Heart right ventricle (tissue), 16 donors: Measurements from ENCODE around the gene MEX3C. TPM values are rescaled to one million over a fixed set of nuclear protein-coding genes. Genes with fewer than 3 reads are reported as not detected.

Experiments used
- ATAC-seq, 8 donors: fragments of 200-7000 bp; cut with Tn5 transposase; one replicate each; pipeline ENCODE4 v1.9.1; 2020; ENCODE audit warnings: mild to moderate bottlenecking in 8 of 8, moderate library complexity in 8 of 8, moderate number of reproducible peaks in 1 of 8
- DNase-seq, 2 donors: peaks; one replicate each; pipeline ENCODE4 v3.0.0-alpha.2; 2020
- H3K27ac ChIP-seq, 10 donors: fragments of 200-600 bp; sonication (generic) in 2 of 10; one replicate each; pipeline versions ENCODE4 v1.5.0 to v1.8.0; 2020 to 2022; ENCODE audit warnings: mild to moderate bottlenecking in 3 of 10
- H3K27me3 ChIP-seq, 7 donors: fragments of 200-600 bp; one replicate each; pipeline ENCODE4 v1.8.0; 2021 to 2022; ENCODE audit warnings: mild to moderate bottlenecking in 2 of 7
- H3K36me3 ChIP-seq, 9 donors: fragments of 200-600 bp; sonication (generic) in 1 of 9; one replicate each; pipeline versions ENCODE4 v1.5.0 to v1.8.0; 2020 to 2022; ENCODE audit warnings: mild to moderate bottlenecking in 2 of 9
- H3K4me1 ChIP-seq, 9 donors: fragments of 200-600 bp; sonication (generic) in 1 of 9; one replicate each; pipeline versions ENCODE4 v1.5.0 to v1.8.0; 2020 to 2022; ENCODE audit warnings: mild to moderate bottlenecking in 4 of 9
- H3K4me3 ChIP-seq, 10 donors: fragments of 200-600 bp; sonication (generic) in 2 of 10; one replicate each; pipeline versions ENCODE4 v1.5.0 to v1.8.0; 2020 to 2022; ENCODE audit warnings: mild to moderate bottlenecking in 7 of 10, moderate library complexity in 2 of 10
- H3K9me3 ChIP-seq, 11 donors: fragments of 200-600 bp in 10 of 11; sonication (generic) in 2 of 11; one replicate each; pipeline versions ENCODE4 v1.5.0 to v1.8.0; 2013 to 2022; ENCODE audit warnings: mild to moderate bottlenecking in 2 of 11, control low read depth in 1 of 11, moderate library complexity in 1 of 11
- WGBS, 2 donors: extraction: QIAGEN DNeasy Blood & Tissue Kit; methylation state at CpG; one replicate each; pipeline ENCODE4 v1.1.7; 2013; ENCODE audit warnings: inconsistent platforms in 1 of 2; 5-methylcytosine and 5-hydroxymethylcytosine counted together
- intact Hi-C, 10 donors: fragments of 100-400 bp; cut with DNase I; formaldehyde crosslinking; loops; one replicate each; pipeline versions ENCODE4 v1.11.1 to v1.14.2; 2022
- polyA plus RNA-seq, 2 donors: library from polyadenylated mRNA; stranded (reverse); fragments of 200-250 nt; gene quantifications; one replicate each; pipeline ENCODE4 v1.2.3, GENCODE V29; 2013
- total RNA-seq, 10 donors: library from RNA; stranded (reverse); fragmentation: NEBNext Ultra II Directional in 3 of 10; extraction: Animal tissue kit (Norgen Biotek cat#: 25700) in 3 of 10; gene quantifications; one replicate each; pipeline versions ENCODE4 v1.2.1 to v1.2.4, GENCODE V29; 2021 to 2023
- TF ChIP-seq, protein P1 (sequence below), 9 donors: fragments of 200-600 bp; sonication (generic) in 2 of 9; IDR thresholded peaks; one replicate each; pipeline versions ENCODE4 v1.5.0 to v1.8.0; 2021 to 2022; ENCODE audit warnings: antibody characterized with exemption in 9 of 9, mild to moderate bottlenecking in 5 of 9, moderate library complexity in 1 of 9
- donor health status: Arrhythmogenic right ventricular cardiomyopathy.
- donor health status: ischemic (EF 13 %, LVEDD 7.1; RV severe dilation, severe dysfunction).
- donor health status: healthy with polysubstance abuse.
- donor health status: DM: no; HTN: yes; CAD: no.
- donor health status: DM: no; HTN: no; CAD: no.
- donor health status: ischemic (EF 25% LVEDD 6.9; RV normal size, moderate dysfunction).
- donor health status: ischemic (EF 25% LVEDD 5.7; RV mildly dilated, moderate dysfunction).
- donor health status: healthy.
- donor health status: DM: yes; HTN: yes; CAD: no.
- donor health status: Ischemic cardiomyopathy.
- donor health status: ischemic (EF 35%, LVEDD 5.7; RV mildly dilated, moderate dysfunction).
- donor health status: nonischemic (EF 11% LVEDD 7.7; RV severe dilation, severe dysfunction).
- donor health status: DM: yes; HTN: yes; CAD: no.
- donor health status: PGD.
- donor health status: ischemic (EF 29% LVEDD 5.4; RV normal size, mild dysfunction).
- donor health status: nonischemic (EF 23%, LVEDD 6.1; RV moderate dilation, normal function).

Gene MEX3C
- total and polyA plus RNA-seq, 12 donors, result 6.8 to 24.2 (median 19.4) TPM

DNA sequence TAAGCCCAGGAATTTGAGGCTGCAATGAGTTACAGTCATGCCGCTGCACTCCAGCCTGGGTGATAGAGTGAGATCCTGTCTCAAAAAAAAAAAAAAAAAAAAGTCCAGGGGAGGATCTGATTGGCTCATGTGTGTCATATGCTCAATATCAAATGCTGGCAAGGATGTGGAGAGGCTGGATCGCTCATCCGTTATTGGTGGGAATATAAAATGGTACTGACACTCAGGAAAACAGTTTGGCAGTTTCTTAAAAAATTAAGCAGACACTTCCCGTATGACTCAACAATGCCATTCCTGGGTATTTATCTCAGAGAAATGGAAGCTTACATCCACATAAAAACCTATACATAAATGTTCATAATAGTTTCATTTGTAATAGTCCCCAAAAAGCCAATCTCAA, 68.9 kb downstream of the MEX3C start:
- Histone ChIP-seq H3K4me1 (no peaks in the 10 kb centered on the region), H3K4me3 (no peak overlapping the region), H3K27me3 (no peaks in the 10 kb centered on the region), H3K9me3 (no peaks in the 10 kb centered on the region), H3K36me3 (no peaks in the 10 kb centered on the region), H3K27ac (no peak overlapping the region)
- DNase-seq (no peak), ATAC-seq (no peak)
- 59 to 80% methylated on average over 4 of the region's 4 CpGs for WGBS, 2 donors
- intact Hi-C loops, result no loop called here
- TF ChIP-seq, protein P1, sequence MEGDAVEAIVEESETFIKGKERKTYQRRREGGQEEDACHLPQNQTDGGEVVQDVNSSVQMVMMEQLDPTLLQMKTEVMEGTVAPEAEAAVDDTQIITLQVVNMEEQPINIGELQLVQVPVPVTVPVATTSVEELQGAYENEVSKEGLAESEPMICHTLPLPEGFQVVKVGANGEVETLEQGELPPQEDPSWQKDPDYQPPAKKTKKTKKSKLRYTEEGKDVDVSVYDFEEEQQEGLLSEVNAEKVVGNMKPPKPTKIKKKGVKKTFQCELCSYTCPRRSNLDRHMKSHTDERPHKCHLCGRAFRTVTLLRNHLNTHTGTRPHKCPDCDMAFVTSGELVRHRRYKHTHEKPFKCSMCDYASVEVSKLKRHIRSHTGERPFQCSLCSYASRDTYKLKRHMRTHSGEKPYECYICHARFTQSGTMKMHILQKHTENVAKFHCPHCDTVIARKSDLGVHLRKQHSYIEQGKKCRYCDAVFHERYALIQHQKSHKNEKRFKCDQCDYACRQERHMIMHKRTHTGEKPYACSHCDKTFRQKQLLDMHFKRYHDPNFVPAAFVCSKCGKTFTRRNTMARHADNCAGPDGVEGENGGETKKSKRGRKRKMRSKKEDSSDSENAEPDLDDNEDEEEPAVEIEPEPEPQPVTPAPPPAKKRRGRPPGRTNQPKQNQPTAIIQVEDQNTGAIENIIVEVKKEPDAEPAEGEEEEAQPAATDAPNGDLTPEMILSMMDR (IDR thresholded peaks at IDR 0.05), result no peak

DNA sequence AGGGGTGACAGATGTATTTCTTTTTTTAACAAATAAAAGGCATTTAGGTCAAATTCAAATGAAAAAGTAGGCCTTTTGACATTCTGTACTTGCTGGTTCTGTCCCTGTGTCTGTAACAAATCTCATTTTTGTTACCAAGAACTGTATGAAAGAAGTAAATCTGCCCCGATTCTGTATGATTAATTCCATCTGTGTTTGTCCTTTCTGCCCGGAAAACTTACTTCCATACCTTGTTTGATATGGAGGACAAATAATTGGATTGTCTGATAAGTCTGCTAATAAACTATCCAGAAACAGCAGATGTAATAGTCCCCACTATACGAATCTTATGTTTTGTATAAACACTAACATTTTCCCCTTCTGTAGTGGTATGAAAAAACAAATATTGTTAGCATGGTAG, 69.8 kb downstream of the MEX3C start:
- H3K27ac ChIP-seq, result no peak overlapping the region
- H3K27me3 ChIP-seq, result no peaks in the 10 kb centered on the region
- no peaks in the 10 kb centered on the region for H3K4me1 ChIP-seq
- no peaks in the 10 kb centered on the region for H3K9me3 ChIP-seq
- ATAC-seq, result no peak
- no peaks in the 10 kb centered on the region for H3K36me3 ChIP-seq
- intact Hi-C loops, result no loop called here
- TF ChIP-seq, protein P1 (IDR thresholded peaks at IDR 0.05), result no peak
- H3K4me3 ChIP-seq, result no peak overlapping the region
- WGBS, 2 donors, result 86 to 89% methylated on average over 3 of the region's 3 CpGs
- no peak for DNase-seq

DNA sequence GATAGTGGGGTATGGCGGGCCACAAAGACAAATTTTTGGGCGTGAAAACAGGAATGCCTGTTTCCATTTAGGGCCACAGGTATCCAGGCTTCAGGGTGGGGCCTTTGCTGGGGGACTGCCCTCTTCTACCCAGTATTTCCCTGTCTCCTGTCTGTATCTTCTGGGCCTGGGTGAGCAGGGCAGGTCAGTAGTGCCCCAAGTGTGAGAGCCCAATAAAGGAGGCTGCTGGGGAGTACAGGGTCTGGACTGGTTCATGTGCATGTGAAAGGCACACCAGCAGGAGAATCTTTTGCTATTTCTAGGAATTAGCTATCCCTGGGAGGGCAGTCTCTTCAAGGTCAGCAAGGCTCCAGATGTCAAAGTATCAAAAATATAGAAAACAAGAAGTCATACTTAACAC, 71.5 kb downstream of the MEX3C start:
- Histone ChIP-seq H3K4me3 (no peak overlapping the region), H3K36me3 (no peaks in the 10 kb centered on the region), H3K27ac (no peak overlapping the region), H3K9me3 (no peaks in the 10 kb centered on the region), H3K27me3 (no peaks in the 10 kb centered on the region), H3K4me1 (no peaks in the 10 kb centered on the region)
- intact Hi-C loops, result no loop called here
- WGBS, 2 donors, result 94 to 98% methylated on average over 2 of the region's 2 CpGs
- ATAC-seq (no peak), DNase-seq (no peak)
- TF ChIP-seq, protein P1 (IDR thresholded peaks at IDR 0.05), result no peak

Other genes with a start within 250 kb of the MEX3C start
- 1 to 10 TPM; 3.5 to 6.5 (median 4.2) TPM for gene ELAC1, start 229.6 kb downstream of the MEX3C start, total RNA-seq
- 1 to 10 TPM; 2.6 to 6.7 TPM for gene ELAC1, start 229.6 kb downstream of the MEX3C start, polyA plus RNA-seq
- 100 to 1,000 TPM in 2 of 10 donors, 10 to 100 TPM in 8; 78.4 to 110 (median 86.9) TPM for gene SMAD4, start 167.5 kb downstream of the MEX3C start, total RNA-seq
- 10 to 100 TPM; 11.7 to 20.3 TPM for gene SMAD4, start 167.5 kb downstream of the MEX3C start, polyA plus RNA-seq